NOMO-1 treated with DMSO at 0.1 percent for 48 hours (cell line): Measurements from ENCODE around the gene CTBP2.

Source experiments
- DNase-seq: peaks from one replicate; lab custom pipeline; 2025; ENCODE audit not compliant: unreplicated experiment; lab: John Stamatoyannopoulos, UW

CTBP2 gene

GRCh38 chr10:125144693-125145623 lies 15.4 kb downstream of the CTBP2 start:
- no peak for DNase-seq

GRCh38 chr10:125144206-125144605 lies 16.2 kb downstream of the CTBP2 start:
- DNase-seq = no peak

- no peak for DNase-seq
These were observed 17.4 kb downstream of the CTBP2 start for GRCh38 chr10:125142946-125143345.

- no peak for DNase-seq
These were observed 18.4 kb downstream of the CTBP2 start for GRCh38 chr10:125141860-125142484.

- no peak for DNase-seq
These were observed 19.1 kb downstream of the CTBP2 start for GRCh38 chr10:125141150-125141859.

GRCh38 chr10:125140151-125140550 lies 20.2 kb downstream of the CTBP2 start:
- DNase-seq = no peak

GRCh38 chr10:125137601-125138438 lies 22.5 kb downstream of the CTBP2 start:
- no peak for DNase-seq

GRCh38 chr10:125136087-125136486 lies 24.3 kb downstream of the CTBP2 start:
- DNase-seq = no peak

GRCh38 chr10:125135771-125136035 lies 24.7 kb downstream of the CTBP2 start:
- no peak for DNase-seq

- no peak for DNase-seq
These were observed 25.2 kb downstream of the CTBP2 start for GRCh38 chr10:125134916-125135770.

- DNase-seq = no peak
These were observed 25.9 kb downstream of the CTBP2 start for GRCh38 chr10:125134483-125134848.

- no peak for DNase-seq
These were observed 26.5 kb downstream of the CTBP2 start for GRCh38 chr10:125133696-125134482.

GRCh38 chr10:125132344-125132743 lies 28.0 kb downstream of the CTBP2 start:
- no peak for DNase-seq

GRCh38 chr10:125130916-125131315 lies 29.4 kb downstream of the CTBP2 start:
- DNase-seq = no peak

GRCh38 chr10:125130260-125130659 lies 30.1 kb downstream of the CTBP2 start:
- no peak for DNase-seq

- DNase-seq = no peak
These were observed 31.3 kb downstream of the CTBP2 start for GRCh38 chr10:125129076-125129458.

- no peak for DNase-seq
These were observed 31.8 kb downstream of the CTBP2 start for GRCh38 chr10:125128397-125129075.

- no peak for DNase-seq
These were observed 32.4 kb downstream of the CTBP2 start for GRCh38 chr10:125127986-125128385.

- no peak for DNase-seq
These were observed 33.3 kb downstream of the CTBP2 start for GRCh38 chr10:125127110-125127509.
